LNCaP clone FGC (cell line): ENCODE measurements around the gene RAPGEF2.
"Not testable (repeated sequence)": the region's sequence is repeated elsewhere in the genome, so short reads cannot be mapped to it uniquely, and the experiment has no call there.

Experiments used
- DNase-seq: peaks from one replicate; pipeline ENCODE4 v3.0.0-alpha.2; 2011; ENCODE audit warnings: low read depth
- H3K4me3 ChIP-seq: 2 replicates; pipeline ENCODE4 v1.5.1; 2011; ENCODE audit warnings: mild to moderate bottlenecking, low read depth, low read length, control low read depth
- CTCF ChIP-seq: IDR thresholded peaks from 2 replicates; pipeline ENCODE4 v1.5.1; 2012; ENCODE audit warnings: mild to moderate bottlenecking; ENCODE audit not compliant: control insufficient read depth, insufficient read depth; ENCODE audit errors: extremely low read depth

Gene RAPGEF2

GRCh38 chr4:159305129-159305528 lies 202.2 kb downstream of the RAPGEF2 start:
- H3K4me3 ChIP-seq = no peak overlapping the region
- DNase-seq = no peak
- no peak for TF ChIP-seq CTCF

GRCh38 chr4:159307929-159308328 lies 205.1 kb downstream of the RAPGEF2 start:
- H3K4me3 ChIP-seq = no peak overlapping the region

GRCh38 chr4:159308566-159309340 lies 205.9 kb downstream of the RAPGEF2 start:
- DNase-seq = no peak
- no peak for TF ChIP-seq CTCF
- no peak overlapping the region for H3K4me3 ChIP-seq

More at GRCh38 chr4:159307929-159308328, 205.1 kb downstream of the RAPGEF2 start:
- no peak for TF ChIP-seq CTCF
- no peak for DNase-seq

GRCh38 chr4:159312236-159312635 lies 209.4 kb downstream of the RAPGEF2 start:
- no peak for DNase-seq
- H3K4me3 ChIP-seq = no peak overlapping the region
- no peak for TF ChIP-seq CTCF

GRCh38 chr4:159315879-159316278 lies 213.0 kb downstream of the RAPGEF2 start:
- TF ChIP-seq CTCF = 0 out of 2 replicates have a peak, but pooled peaks have one; percentile 8
- not testable (repeated sequence) for DNase-seq

GRCh38 chr4:159317203-159317602 lies 214.3 kb downstream of the RAPGEF2 start:
- DNase-seq = no peak
- no peak for TF ChIP-seq CTCF

More at GRCh38 chr4:159315879-159316278, 213.0 kb downstream of the RAPGEF2 start:
- H3K4me3 ChIP-seq = not testable (repeated sequence)

GRCh38 chr4:159319027-159319426 lies 216.1 kb downstream of the RAPGEF2 start:
- DNase-seq = no peak

More at GRCh38 chr4:159317203-159317602, 214.3 kb downstream of the RAPGEF2 start:
- no peak overlapping the region for H3K4me3 ChIP-seq

More at GRCh38 chr4:159319027-159319426, 216.1 kb downstream of the RAPGEF2 start:
- no peak for TF ChIP-seq CTCF
- H3K4me3 ChIP-seq = no peak overlapping the region
